Lung (tissue), 12 donors: ENCODE results near the gene NR6A1. TPM values are rescaled to one million over a fixed set of nuclear protein-coding genes. Genes with fewer than 3 reads are reported as not detected.

Experiments used
- ATAC-seq: fragments of 200-7000 bp; cut with Tn5 transposase; one replicate; pipeline ENCODE4 v1.9.1; 2020; ENCODE audit warnings: moderate number of reproducible peaks; ENCODE audit not compliant: insufficient read depth, low FRiP score
- DNase-seq, 3 donors: peaks; one replicate each; pipeline ENCODE4 v3.0.0-alpha.2; 2013 to 2017
- H3K27ac ChIP-seq, 2 donors: one replicate each; pipeline ENCODE4 v1.5.1; 2013; ENCODE audit warnings: mild to moderate bottlenecking in 2 of 2, moderate library complexity in 2 of 2, control low read depth in 1 of 2, inconsistent platforms in 1 of 2, low read depth in 1 of 2, low read length in 1 of 2
- H3K27me3 ChIP-seq, 3 donors: one replicate each; pipeline ENCODE4 v1.5.1; 2013; ENCODE audit warnings: low read length in 2 of 3; ENCODE audit not compliant: control insufficient read depth in 3 of 3, insufficient read depth in 3 of 3
- H3K36me3 ChIP-seq, 4 donors: one replicate each; pipeline ENCODE4 v1.5.1; 2013; ENCODE audit warnings: low read length in 4 of 4, mild to moderate bottlenecking in 1 of 4, moderate library complexity in 1 of 4; ENCODE audit not compliant: control insufficient read depth in 4 of 4, insufficient read depth in 4 of 4
- H3K4me1 ChIP-seq, 5 donors: one replicate each; pipeline ENCODE4 v1.5.1; 2013; ENCODE audit warnings: low read length in 5 of 5, mild to moderate bottlenecking in 2 of 5, moderate library complexity in 1 of 5; ENCODE audit not compliant: control insufficient read depth in 5 of 5, insufficient read depth in 5 of 5
- H3K4me3 ChIP-seq: one replicate; pipeline ENCODE4 v1.5.1; 2013; ENCODE audit warnings: mild to moderate bottlenecking, control low read depth, moderate library complexity
- H3K9ac ChIP-seq, 2 donors: one replicate each; pipeline ENCODE4 v1.5.1; 2013; ENCODE audit warnings: low read length in 2 of 2, control low read depth in 1 of 2; ENCODE audit not compliant: insufficient read depth in 1 of 2
- H3K9me3 ChIP-seq, 4 donors: one replicate each; pipeline ENCODE4 v1.5.1; 2013; ENCODE audit warnings: low read length in 3 of 4, mild to moderate bottlenecking in 1 of 4, moderate library complexity in 1 of 4; ENCODE audit not compliant: control insufficient read depth in 4 of 4, insufficient read depth in 3 of 4
- WGBS, 2 donors: extraction: QIAGEN DNeasy Blood & Tissue Kit; methylation state at CpG; one replicate each; pipeline ENCODE4 v1.1.7; 2013; 5-methylcytosine and 5-hydroxymethylcytosine counted together
- polyA plus RNA-seq, 2 donors: library from polyadenylated mRNA; stranded (reverse); fragments of 200-250 nt; gene quantifications; one replicate each; pipeline ENCODE4 v1.2.1, GENCODE V29; 2013
- total RNA-seq, 2 donors: library from RNA; depleted of rRNA in 1 of 2; stranded (reverse); fragments of >200 nt in 1 of 2; gene quantifications; one replicate each; pipeline ENCODE4 v1.2.1, GENCODE V29; 2014 to 2021
- TF ChIP-seq, protein P1 (sequence below): IDR thresholded peaks from 2 replicates; pipeline ENCODE4 v1.5.1; 2012; ENCODE audit warnings: mild to moderate bottlenecking; ENCODE audit errors: control extremely low read depth, extremely low read depth
- donor health status: control.
- donor health status: control.
- donor health status: Bipolar disorder and iron deficiency.
- donor health status: healthy.
- donor health status: DM: yes; HTN: yes; CAD: no.

Gene NR6A1
- total and polyA plus RNA-seq, 4 donors: 0.94 to 4.0 (median 2.4) TPM

GRCh38 chr9:124721109-124721906 is 49.8 kb downstream of the NR6A1 start:
- peaks cover 0 to 39% (median 15%) of the 10 kb centered on the region in 5 donors for H3K4me1 ChIP-seq
- H3K27ac ChIP-seq: no peak overlapping the region
- H3K9me3 ChIP-seq: no peaks in the 10 kb centered on the region
- no peak for ATAC-seq
- H3K4me3 ChIP-seq: no peak overlapping the region
- TF ChIP-seq, protein P1, sequence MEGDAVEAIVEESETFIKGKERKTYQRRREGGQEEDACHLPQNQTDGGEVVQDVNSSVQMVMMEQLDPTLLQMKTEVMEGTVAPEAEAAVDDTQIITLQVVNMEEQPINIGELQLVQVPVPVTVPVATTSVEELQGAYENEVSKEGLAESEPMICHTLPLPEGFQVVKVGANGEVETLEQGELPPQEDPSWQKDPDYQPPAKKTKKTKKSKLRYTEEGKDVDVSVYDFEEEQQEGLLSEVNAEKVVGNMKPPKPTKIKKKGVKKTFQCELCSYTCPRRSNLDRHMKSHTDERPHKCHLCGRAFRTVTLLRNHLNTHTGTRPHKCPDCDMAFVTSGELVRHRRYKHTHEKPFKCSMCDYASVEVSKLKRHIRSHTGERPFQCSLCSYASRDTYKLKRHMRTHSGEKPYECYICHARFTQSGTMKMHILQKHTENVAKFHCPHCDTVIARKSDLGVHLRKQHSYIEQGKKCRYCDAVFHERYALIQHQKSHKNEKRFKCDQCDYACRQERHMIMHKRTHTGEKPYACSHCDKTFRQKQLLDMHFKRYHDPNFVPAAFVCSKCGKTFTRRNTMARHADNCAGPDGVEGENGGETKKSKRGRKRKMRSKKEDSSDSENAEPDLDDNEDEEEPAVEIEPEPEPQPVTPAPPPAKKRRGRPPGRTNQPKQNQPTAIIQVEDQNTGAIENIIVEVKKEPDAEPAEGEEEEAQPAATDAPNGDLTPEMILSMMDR: no peak
- no peaks in the 10 kb centered on the region for H3K36me3 ChIP-seq
- peak; percentile 16 to 57 (median 48) for DNase-seq
- no peaks in the 10 kb centered on the region for H3K27me3 ChIP-seq
- no peak overlapping the region for H3K9ac ChIP-seq
- WGBS, 2 donors: 64 to 82% methylated on average over 5 of the region's 5 CpGs

DNA sequence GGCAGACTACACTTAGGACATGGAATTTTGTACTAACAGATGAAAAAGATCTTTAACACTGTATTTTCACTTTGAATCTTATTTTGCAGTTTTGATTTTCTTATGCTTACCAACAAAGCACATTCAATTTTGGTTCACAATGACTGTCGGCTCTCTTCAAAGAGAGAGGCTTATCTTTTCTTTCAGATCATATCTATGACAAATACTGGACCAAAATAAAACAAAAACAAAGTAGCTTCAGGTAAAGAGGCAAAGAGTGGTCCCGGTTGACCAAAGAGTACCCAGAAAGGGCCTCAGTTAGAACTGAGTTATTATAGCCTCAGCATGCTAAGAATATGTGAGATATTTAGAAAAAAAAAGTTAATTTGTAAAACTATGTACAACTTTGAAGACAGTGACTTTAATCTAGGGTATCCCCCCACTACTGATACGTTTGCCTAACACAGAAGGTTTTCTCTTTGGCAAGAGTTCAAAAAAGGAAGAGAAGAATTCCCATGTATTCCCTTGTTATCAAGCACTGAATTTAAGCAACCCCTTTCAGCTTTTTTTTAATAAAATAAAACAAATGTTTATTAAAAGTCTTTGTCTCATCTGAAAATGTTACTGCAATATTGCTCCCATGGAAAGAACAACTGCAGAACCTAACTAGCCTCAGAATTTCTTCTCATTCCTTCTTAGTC is 50.5 kb downstream of the NR6A1 start:
- H3K27ac ChIP-seq: no peak overlapping the region
- peak overlapping the region in 1 of 2 donors; percentile 44 for H3K9ac ChIP-seq
- no peaks in the 10 kb centered on the region for H3K27me3 ChIP-seq
- DNase-seq: no peak
- H3K4me1 ChIP-seq: peaks cover 0 to 33% (median 15%) of the 10 kb centered on the region in 5 donors
- TF ChIP-seq, protein P1: no peak
- H3K36me3 ChIP-seq: no peaks in the 10 kb centered on the region
- no peak overlapping the region for H3K4me3 ChIP-seq
- WGBS, 2 donors: 59 to 68% methylated on average over 3 of the region's 3 CpGs
- no peaks in the 10 kb centered on the region for H3K9me3 ChIP-seq
- ATAC-seq: no peak

GRCh38 chr9:124718928-124719327 is 52.2 kb downstream of the NR6A1 start:
- H3K27me3 ChIP-seq: no peaks in the 10 kb centered on the region
- no peak overlapping the region for H3K9ac ChIP-seq
- no peak for ATAC-seq
- peaks cover 0 to 18% (median 5%) of the 10 kb centered on the region in 5 donors for H3K4me1 ChIP-seq
- TF ChIP-seq, protein P1: no peak
- H3K4me3 ChIP-seq: no peak overlapping the region
- no peak for DNase-seq
- WGBS, 2 donors: 92 to 94% methylated on average over 6 of the region's 6 CpGs
- no peaks in the 10 kb centered on the region for H3K9me3 ChIP-seq
- no peak overlapping the region for H3K27ac ChIP-seq
- no peaks in the 10 kb centered on the region for H3K36me3 ChIP-seq
